ENCODE results near the gene RNF152. TPM values are rescaled to one million over a fixed set of nuclear protein-coding genes. Genes with fewer than 3 reads are reported as not detected.

RNF152 gene
- total RNA-seq, 1 experiment from 2014 or later = 2.3 TPM

- no peak overlapping the region for H2BK5ac ChIP-seq (ENCODE audit: insufficient read length, low read length)
- H3K27ac ChIP-seq (ENCODE audit: insufficient read length, low read depth, low read length) = no peak overlapping the region
- no peak overlapping the region for H3T11ph ChIP-seq (ENCODE audit: low read length)
- no peak overlapping the region for H2BK15ac ChIP-seq (ENCODE audit: low read depth, low read length)
- H2BK20ac ChIP-seq (ENCODE audit: low read depth, low read length, poor library complexity, severe bottlenecking) = no peak overlapping the region
- no peak overlapping the region for H4K8ac ChIP-seq (replicated peaks; ENCODE audit: insufficient read length, low read depth, low read length)
- no peak overlapping the region for H3K4me2 ChIP-seq (ENCODE audit: insufficient read depth, insufficient read length, low read length)
- H3K79me2 ChIP-seq (ENCODE audit: insufficient read depth, low read length) = no peaks in the 10 kb centered on the region
- H3K23me2 ChIP-seq (ENCODE audit: insufficient read length, low read depth, low read length, poor library complexity, severe bottlenecking) = no peaks in the 10 kb centered on the region
- H3K23ac ChIP-seq (ENCODE audit: insufficient read length, low read depth, low read length) = no peak overlapping the region
- H3K4me1 ChIP-seq (ENCODE audit: insufficient read depth, low read length) = no peaks in the 10 kb centered on the region
- H2AFZ ChIP-seq (ENCODE audit: low read length) = no peak overlapping the region
- H3K9me3 ChIP-seq (ENCODE audit: control insufficient read depth, low read depth, low read length) = no peaks in the 10 kb centered on the region
- Mint-ChIP-seq H3K9me3 (peaks cover 3 to 18% of the 10 kb centered on the region in 2 experiments; a peak in 4 of 5 replicates), H3K4me1 (peaks cover 0 to 3% of the 10 kb centered on the region in 2 experiments; a peak in 1 of 4 replicates), H3K4me3 (no peak overlapping the region), H3K36me3 (ENCODE audit: insufficient read depth in 1 of 3, low read depth in 3 of 3) (peaks cover 0 to 7% (median 2%) of the 10 kb centered on the region in 3 experiments; a peak in 3 of 7 replicates), H3K27ac (no peak overlapping the region), H3K27me3 (ENCODE audit: low read depth) (no peaks in the 10 kb centered on the region)
- H4K91ac ChIP-seq (ENCODE audit: insufficient read length, low read depth, low read length) = no peak overlapping the region
- no peaks in the 10 kb centered on the region for H3K79me1 ChIP-seq (ENCODE audit: insufficient read depth, low read depth, low read length, poor library complexity, severe bottlenecking)
- no peak overlapping the region for H4K5ac ChIP-seq (ENCODE audit: insufficient read length, low read depth, low read length)
- no peak overlapping the region for H2BK12ac ChIP-seq (ENCODE audit: insufficient read length, low read depth, low read length)
- TF ChIP-seq CTCF (conservative IDR thresholded peaks at IDR 0.05) = no peak
- no peaks in the 10 kb centered on the region for H4K20me1 ChIP-seq (ENCODE audit: control insufficient read depth, insufficient read depth, insufficient read length)
- H3K18ac ChIP-seq (ENCODE audit: insufficient read length, low read depth, low read length) = no peak overlapping the region
- no peak overlapping the region for H3K56ac ChIP-seq (ENCODE audit: insufficient read length, low read depth, low read length)
- H3K14ac ChIP-seq (ENCODE audit: insufficient read depth, low read length) = no peak overlapping the region
- DNase-seq = no peak
- no peak overlapping the region for H2BK120ac ChIP-seq (ENCODE audit: low read depth, low read length, poor library complexity, severe bottlenecking)
- WGBS (ENCODE audit: extremely low coverage, insufficient read length, low lambda C conversion rate) = no CpG with 5 or more reads among the region's 3 CpGs
- no peak overlapping the region for H2AK5ac ChIP-seq (ENCODE audit: insufficient read length, low read length)
- no peak overlapping the region for H3K4ac ChIP-seq (ENCODE audit: low read depth, low read length)
- no peak overlapping the region for H3K9ac ChIP-seq (ENCODE audit: extremely low read depth, insufficient read length, low read length)
- H3K27me3 ChIP-seq (ENCODE audit: insufficient read depth, low read length) = no peaks in the 10 kb centered on the region
Observed at GRCh38 chr18:61785588-61785987, 107.2 kb downstream of the RNF152 start.
